ENCODE data around the gene PTPRM.

Gene PTPRM

DNA sequence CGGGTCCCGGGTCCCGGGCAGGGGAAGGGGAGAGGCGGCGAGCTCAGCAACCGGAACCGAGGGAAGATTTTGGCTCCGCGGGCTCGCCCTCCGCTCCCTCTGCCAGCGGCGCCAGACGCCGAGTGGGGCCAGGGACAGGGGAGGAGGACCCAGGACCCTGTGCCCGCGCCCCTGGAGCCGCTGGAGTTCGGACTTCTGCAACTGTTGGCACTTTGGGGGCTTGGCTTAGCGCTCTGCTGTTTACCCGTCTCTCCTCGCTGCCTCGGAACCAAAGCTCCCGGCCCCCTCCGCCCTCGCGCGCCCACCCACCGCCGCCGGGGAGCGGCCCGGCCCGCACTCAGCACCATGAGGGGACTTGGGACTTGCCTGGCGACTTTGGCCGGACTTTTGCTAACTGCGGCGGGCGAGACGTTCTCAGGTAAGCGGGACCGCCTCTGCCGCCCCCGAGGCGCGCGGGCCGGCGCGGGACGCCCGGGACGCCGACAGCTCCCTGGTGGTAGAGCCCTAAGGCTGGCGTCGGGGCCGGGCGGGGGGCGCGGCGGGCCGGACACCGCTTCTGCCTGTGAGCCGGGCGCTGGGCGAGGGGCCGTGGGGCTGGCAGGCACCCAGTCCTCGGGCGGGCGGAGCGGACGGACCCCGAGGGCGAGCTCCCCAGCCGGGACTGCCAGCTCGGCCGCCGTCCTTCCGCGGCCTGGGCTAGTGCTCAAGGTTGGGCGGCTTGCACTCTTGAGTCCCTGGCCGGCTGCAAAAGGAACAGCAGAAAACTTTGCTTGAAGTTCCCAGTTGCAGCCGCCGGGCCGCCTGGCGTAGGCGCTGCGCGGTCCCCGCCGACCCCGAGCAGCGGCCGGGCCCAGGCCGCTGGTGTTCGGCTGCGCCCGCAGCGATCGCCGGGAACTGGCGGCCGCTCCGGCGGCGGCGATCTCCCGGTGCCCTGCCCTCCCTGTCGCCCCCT, 634 bp downstream of the PTPRM start:
- DNase-seq (ENCODE audit: low spot score) (peak; percentile 9), FAIRE-seq (no peak)

- FAIRE-seq (no peak), DNase-seq (ENCODE audit: low spot score) (no peak)
These were observed 1.3 kb downstream of the PTPRM start for GRCh38 chr18:7568426-7568825.

DNA sequence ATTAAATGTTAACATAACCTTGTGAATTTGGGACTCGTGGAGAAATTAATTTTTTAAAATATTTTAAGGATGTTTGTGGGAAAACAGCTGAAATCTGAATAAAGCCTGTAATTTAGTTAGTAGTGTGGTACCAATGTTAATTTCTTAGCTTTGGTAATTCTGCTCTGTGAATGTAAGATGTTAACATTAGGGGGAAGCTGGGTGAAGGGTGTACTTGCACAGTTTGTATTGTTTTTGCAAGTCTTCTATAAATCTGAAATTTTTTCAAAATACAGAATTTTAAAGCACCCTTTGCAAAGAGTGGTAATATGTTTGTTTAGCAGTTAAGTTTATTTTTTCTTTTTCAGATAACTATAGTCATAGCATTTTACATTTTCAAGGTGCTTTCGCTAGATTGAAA, 4.5 kb downstream of the PTPRM start:
- DNase-seq (ENCODE audit: low spot score) (no peak), FAIRE-seq (no peak)

GRCh38 chr18:7572822-7573221, 5.7 kb downstream of the PTPRM start:
- peak; percentile 43 for DNase-seq (ENCODE audit: low spot score)
- FAIRE-seq = peak; percentile 75

DNA sequence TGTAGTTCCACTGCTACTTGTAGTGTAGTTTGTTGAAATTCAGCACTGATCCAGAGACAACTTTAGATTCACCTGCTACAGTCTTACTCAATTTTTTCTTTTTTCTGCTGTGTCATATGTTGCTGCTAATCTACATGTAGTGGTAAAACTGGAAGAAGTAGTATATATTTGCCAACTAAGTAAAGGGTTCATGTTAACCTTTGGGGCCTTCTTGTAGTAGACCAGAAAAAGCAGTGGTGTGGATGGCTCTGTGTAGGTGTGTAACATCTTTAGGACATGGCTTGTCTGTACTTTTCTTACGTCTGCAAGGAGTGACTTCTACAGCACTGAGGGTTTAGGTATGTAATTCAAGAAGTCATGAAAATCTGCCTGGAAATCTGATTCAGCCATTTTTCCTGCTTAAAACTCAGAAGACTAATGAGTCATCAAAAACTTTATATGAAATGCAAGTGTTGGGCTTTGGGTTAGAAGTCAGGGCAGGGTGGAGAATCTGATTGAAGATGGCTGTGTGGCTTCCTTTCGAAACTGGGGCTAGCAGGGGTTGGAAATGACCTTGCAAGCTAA, 8.4 kb downstream of the PTPRM start:
- FAIRE-seq (peak; percentile 46), DNase-seq (ENCODE audit: low spot score) (peak; percentile 28)

GRCh38 chr18:7576077-7576476, 9.0 kb downstream of the PTPRM start:
- DNase-seq (ENCODE audit: low spot score) (no peak), FAIRE-seq (no peak)

DNA sequence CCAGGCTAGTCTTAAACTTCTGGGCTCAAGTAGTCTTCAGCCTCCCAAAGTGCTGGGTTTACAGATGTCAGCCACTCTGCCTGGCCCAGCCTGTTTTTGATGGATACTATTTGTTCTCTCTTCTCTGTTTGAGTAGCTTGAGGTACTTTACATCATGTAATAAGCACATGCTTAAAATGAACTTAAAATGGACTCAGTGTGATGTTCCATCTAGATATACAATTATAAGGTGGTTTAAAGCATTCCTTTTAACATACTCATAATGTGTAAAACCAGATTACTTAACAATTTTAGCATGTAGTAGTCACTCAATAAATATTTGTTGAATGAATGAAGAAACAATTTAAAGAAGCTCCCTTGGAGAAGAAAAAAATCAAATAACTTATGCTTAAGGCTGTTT, 9.6 kb downstream of the PTPRM start:
- FAIRE-seq = peak; percentile 18
- DNase-seq (ENCODE audit: low spot score) = peak; percentile 57

GRCh38 chr18:7577706-7578105, 10.6 kb downstream of the PTPRM start:
- peak; percentile 84 for DNase-seq (ENCODE audit: low spot score)
- FAIRE-seq = peak; percentile 64

DNA sequence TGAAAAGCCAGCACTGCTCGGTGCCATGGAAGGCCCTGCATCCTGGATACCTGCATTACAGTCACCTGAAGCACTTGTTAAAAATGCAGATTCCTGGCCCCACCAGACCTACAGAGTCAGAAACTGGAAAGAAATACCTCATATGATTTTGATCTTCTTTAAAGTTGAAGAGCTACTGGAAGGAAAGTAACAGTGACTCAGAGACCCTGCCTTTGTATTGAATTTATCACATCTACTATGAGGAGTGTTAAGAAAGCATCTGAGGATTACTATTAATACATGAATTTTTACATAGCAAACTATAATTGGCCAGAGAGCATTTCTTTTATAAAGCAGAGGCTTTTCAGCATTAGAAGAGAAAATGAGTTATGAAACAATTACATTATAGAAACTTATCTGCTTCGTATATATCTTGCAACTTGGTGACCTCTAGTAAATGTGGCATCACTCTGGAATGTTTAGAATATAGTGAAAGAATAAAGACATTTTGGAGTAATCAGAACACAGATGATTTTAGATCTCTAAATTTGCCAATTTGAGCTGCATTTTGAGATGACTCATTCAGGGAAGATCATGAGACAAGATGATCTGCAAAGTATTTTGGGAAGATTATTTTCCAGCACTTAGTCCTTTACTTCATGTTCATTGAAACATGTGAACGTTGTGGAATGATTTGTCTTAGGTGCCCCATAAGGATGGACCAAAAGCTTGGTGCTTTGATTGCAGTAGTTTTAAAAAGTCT, 12.2 kb downstream of the PTPRM start:
- DNase-seq (ENCODE audit: low spot score) (no peak), FAIRE-seq (no peak)

GRCh38 chr18:7579918-7580542, 12.9 kb downstream of the PTPRM start:
- DNase-seq (ENCODE audit: low spot score) = no peak
- no peak for FAIRE-seq

- FAIRE-seq (no peak), DNase-seq (ENCODE audit: low spot score) (no peak)
These were observed 17.6 kb downstream of the PTPRM start for GRCh38 chr18:7584646-7585275.

DNA sequence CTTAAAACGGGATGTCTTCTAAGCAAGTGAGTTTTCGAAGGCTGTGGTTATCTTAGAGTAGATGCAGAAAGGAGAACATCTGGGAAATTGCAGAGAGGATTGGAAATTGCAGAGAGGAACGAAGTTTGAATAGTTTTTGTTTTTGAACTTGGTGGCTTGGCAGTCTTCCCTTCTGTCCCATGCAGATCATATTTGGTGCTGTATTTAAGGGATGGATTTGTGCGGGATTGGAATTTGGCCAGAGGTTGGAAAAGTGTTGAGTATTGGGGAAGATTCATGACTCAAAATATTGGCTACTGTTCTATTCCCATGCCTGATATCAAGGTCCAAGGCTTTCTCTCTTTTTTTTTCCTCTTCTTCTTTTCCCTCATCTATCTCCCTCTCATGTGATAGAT, 18.2 kb downstream of the PTPRM start:
- FAIRE-seq = no peak
- DNase-seq (ENCODE audit: low spot score) = no peak

- no peak for FAIRE-seq
These were observed 19.3 kb downstream of the PTPRM start for GRCh38 chr18:7586379-7586778.

DNA sequence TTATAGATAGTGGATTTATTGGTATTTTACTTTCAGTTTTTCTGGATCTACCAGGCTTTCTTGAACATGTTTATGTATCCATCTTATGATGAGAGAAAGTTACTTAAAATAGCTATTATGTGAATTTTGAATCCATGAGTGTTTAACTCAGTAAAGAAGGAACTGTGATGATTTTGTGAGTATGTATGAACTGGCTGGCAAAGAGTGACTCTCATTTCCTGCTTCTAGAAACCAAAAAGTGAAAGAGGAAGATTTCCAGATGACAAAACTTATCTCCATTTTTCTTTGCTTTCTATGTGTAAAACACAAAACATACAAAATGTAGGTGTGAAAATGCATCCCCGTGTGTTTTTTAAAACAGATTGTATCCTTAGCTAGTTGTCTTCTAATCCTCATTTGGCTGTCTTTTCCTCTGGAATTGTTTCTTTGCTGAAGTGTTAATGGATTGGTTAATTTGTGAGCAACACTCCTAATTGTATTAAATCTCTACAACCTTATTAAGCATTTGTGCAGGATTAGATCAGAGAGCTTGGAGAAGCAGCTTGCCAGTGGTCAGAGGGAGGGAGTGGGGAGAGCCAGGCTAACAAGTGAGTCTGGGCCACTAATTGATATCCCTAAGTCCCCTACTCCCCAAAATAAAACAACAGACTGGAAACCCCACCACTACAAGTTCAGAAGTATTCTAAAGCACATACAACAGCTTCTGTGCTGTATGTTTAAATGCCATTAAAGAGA, 23.9 kb downstream of the PTPRM start:
- FAIRE-seq (peak; percentile 56), DNase-seq (ENCODE audit: low spot score) (no peak)

More at GRCh38 chr18:7586379-7586778, 19.3 kb downstream of the PTPRM start:
- DNase-seq (ENCODE audit: low spot score) = no peak

DNA sequence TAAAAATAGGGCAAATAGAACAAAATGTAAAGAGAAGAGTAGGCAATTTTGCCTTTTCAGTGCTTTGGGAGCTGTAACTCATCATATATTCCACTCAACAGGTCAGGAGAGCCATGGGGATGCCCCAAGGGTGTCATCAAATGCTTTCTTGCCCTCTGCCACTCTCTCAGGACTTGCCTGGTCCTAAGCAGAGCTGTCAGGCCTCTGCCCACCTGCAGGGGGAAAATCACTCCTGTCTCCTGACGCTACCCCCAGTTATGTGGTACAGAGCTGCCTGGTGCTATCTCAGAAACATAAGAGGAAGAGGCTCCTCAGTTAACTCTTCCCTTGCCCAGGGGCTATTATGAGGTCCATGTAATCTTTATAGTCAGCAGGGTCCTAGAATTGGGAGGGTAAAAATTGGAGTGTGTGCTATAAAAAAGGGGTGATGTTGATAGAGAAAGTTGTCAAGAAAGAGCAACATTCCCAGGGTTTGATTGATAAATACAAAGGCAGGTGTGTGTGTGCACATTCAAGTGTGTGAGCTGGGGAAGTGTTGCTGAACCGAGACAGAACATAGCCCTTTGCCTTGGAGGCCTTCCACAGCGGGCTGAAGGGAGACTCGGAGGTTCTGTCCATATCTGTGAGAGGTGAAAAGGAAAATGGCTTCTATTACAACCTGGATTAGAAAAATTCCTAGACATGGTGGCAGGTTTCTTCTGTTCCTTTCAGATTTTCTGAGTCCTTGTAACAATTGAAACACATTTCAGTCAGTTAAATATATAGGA, 25.4 kb downstream of the PTPRM start:
- no peak for DNase-seq (ENCODE audit: low spot score)
- no peak for FAIRE-seq

GRCh38 chr18:7593218-7593819, 26.2 kb downstream of the PTPRM start:
- FAIRE-seq (no peak), DNase-seq (ENCODE audit: low spot score) (no peak)

DNA sequence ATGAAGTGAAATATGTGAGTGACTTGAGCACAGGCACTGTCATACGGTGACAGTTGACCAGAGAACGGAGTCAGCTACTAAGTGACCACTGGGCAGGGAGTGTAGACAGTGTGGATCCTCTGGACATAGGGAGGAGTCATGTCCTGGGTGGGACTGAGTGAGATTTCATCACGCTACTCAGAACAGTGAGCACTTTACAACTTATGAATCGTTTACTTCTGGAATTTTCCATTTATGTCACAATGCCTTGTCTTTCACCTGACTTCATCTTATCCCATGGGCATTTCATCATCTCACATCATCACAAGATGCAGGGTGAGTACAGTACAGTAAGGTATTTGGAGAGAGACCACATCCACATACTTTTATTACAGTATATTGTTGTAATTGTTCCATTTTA, 29.0 kb downstream of the PTPRM start:
- no peak for DNase-seq (ENCODE audit: low spot score)
- FAIRE-seq = no peak

- DNase-seq (ENCODE audit: low spot score) (no peak), FAIRE-seq (no peak)
These were observed 30.4 kb downstream of the PTPRM start for GRCh38 chr18:7597500-7597899.
